Ovary (tissue), 9 donors: ENCODE data around the gene KRT31. TPM values are rescaled to one million over a fixed set of nuclear protein-coding genes. Genes with fewer than 3 reads are reported as not detected.
"Not testable (repeated sequence)": the region's sequence is repeated elsewhere in the genome, so short reads cannot be mapped to it uniquely, and the experiment has no call there.

Source experiments
- DNase-seq, 5 donors: peaks; one replicate each; pipeline ENCODE4 v3.0.0-alpha.2; 2019 to 2020
- H3K27ac ChIP-seq, 2 donors: fragments of 200-600 bp; one replicate each; pipeline versions ENCODE4 v1.5.1 to v1.8.0; 2019 to 2022
- H3K27me3 ChIP-seq: fragments of 200-600 bp; one replicate; pipeline ENCODE4 v1.8.0; 2022
- H3K36me3 ChIP-seq: fragments of 200-600 bp; sonication (generic); one replicate; pipeline ENCODE4 v1.5.1; 2019
- H3K4me1 ChIP-seq: one replicate; pipeline ENCODE4 v1.8.1; 2013; ENCODE audit warnings: mild to moderate bottlenecking, moderate library complexity; ENCODE audit not compliant: insufficient read depth
- H3K4me3 ChIP-seq: fragments of 200-600 bp; sonication (generic); one replicate; pipeline ENCODE4 v1.5.1; 2017
- H3K9me3 ChIP-seq, 2 donors: fragments of 200-600 bp in 1 of 2; sonication (generic) in 1 of 2; one replicate each; pipeline versions ENCODE4 v1.5.1 to v1.8.1; 2013 to 2019; ENCODE audit warnings: mild to moderate bottlenecking in 1 of 2, moderate library complexity in 1 of 2
- CTCF ChIP-seq, 3 donors: fragments of 450-650 bp in 2 of 3; fragments of 200-600 bp in 1 of 3; IDR thresholded peaks; one replicate each; pipeline versions ENCODE4 v1.5.1 to v1.8.0; 2016 to 2022; ENCODE audit warnings: antibody characterized with exemption in 3 of 3, mild to moderate bottlenecking in 1 of 3
- EP300 ChIP-seq: sonication (generic); formaldehyde crosslinking; IDR thresholded peaks from one replicate; pipeline ENCODE4 v1.6.1; 2017; ENCODE audit warnings: antibody characterized with exemption
- POLR2A ChIP-seq: fragments of 450-650 bp; IDR thresholded peaks from one replicate; pipeline ENCODE4 v1.6.1; 2017; ENCODE audit warnings: antibody characterized with exemption, mild to moderate bottlenecking, moderate library complexity
- WGBS, 3 donors: extraction: QIAGEN DNeasy Blood & Tissue Kit in 1 of 3; methylation state at CpG; one replicate each; pipeline versions ENCODE4 v1.1.5 to v1.1.7; 2013 to 2017; 5-methylcytosine and 5-hydroxymethylcytosine counted together
- intact Hi-C, 4 donors: fragments of 100-400 bp; cut with DNase I; formaldehyde crosslinking; loops; one replicate each; pipeline versions ENCODE4 v1.11.0 to v1.15.1; 2022 to 2023
- polyA plus RNA-seq, 2 donors: library from polyadenylated mRNA; stranded (reverse); fragments of 200-250 nt in 1 of 2; fragments of 350-450 nt in 1 of 2; fragmentation: Illumina TruSeq in 1 of 2; extraction: RNeasy Lipid Tissue Mini Kit (QIAGEN cat#74804) in 1 of 2; gene quantifications; one replicate each; pipeline ENCODE4 v1.2.3, GENCODE V29; 2013 to 2014
- total RNA-seq, 7 donors: library from RNA; depleted of rRNA in 2 of 7; stranded (reverse); fragments of >200 nt in 2 of 7; fragmentation: NEBNext Ultra II Directional in 3 of 7; extraction: Animal tissue kit (Norgen Biotek cat#: 25700) in 3 of 7; gene quantifications; one replicate each; pipeline versions ENCODE4 v1.1.0 to v1.2.4, GENCODE V29; 2016 to 2023
- donor health status: DM: no; HTN: no; CAD: no; lungs with moderate emphysema.
- donor health status: DM: no; HTN: no; CAD: no.
- donor health status: Bipolar disorder and iron deficiency.
- donor health status: DM: yes; HTN: yes; CAD: no.
- donor health status: DM: no; HTN: no; CAD: no.
- donor health status: DM: yes; HTN: yes; CAD: no.

The KRT31 gene
- total and polyA plus RNA-seq, 9 donors: not detected

GRCh38 chr17:41428591-41429291, 31.3 kb upstream of the KRT31 start:
- WGBS, 3 donors: 73 to 74% (median 74%) methylated on average over 4 of the region's 4 CpGs
- no peaks in the 10 kb centered on the region for H3K4me1 ChIP-seq
- H3K27me3 ChIP-seq: no peaks in the 10 kb centered on the region
- intact Hi-C loops: no loop called here
- no peaks in the 10 kb centered on the region for H3K36me3 ChIP-seq
- no peaks in the 10 kb centered on the region for H3K9me3 ChIP-seq
- DNase-seq: no peak
- no peak for TF ChIP-seq POLR2A
- TF ChIP-seq EP300: no peak
- no peak for TF ChIP-seq CTCF (IDR thresholded peaks at IDR 0.05)
- H3K27ac ChIP-seq: no peak overlapping the region
- no peak overlapping the region for H3K4me3 ChIP-seq

- no peaks in the 10 kb centered on the region for H3K27me3 ChIP-seq
- H3K36me3 ChIP-seq: no peaks in the 10 kb centered on the region
- H3K9me3 ChIP-seq: no peaks in the 10 kb centered on the region
- no peak within 1 kb of the TSS for H3K27ac ChIP-seq
- 92 to 96% (median 94%) methylated on average over 13 of the region's 13 CpGs for WGBS, 3 donors
- H3K4me1 ChIP-seq: peaks cover 6% of the 10 kb centered on the region
- H3K4me3 ChIP-seq: no peak within 1 kb of the TSS
- intact Hi-C loops: no loop called here
- no peak for DNase-seq
- TF ChIP-seq EP300 (no peak), CTCF (IDR thresholded peaks at IDR 0.05) (no peak), POLR2A (no peak)
Observed at GRCh38 chr17:41424111-41424635, 26.8 kb upstream of the KRT31 start, which contains the start of gene KRT37. TSS of gene KRT37 (minus strand) at chr17:41424585. CDS start at chr17:41424523, 62 bp downstream.

GRCh38 chr17:41422586-41422985, 25.2 kb upstream of the KRT31 start:
- intact Hi-C loops: not testable (repeated sequence)

GRCh38 chr17:41421617-41422016, 24.2 kb upstream of the KRT31 start:
- Histone ChIP-seq H3K4me3 (no peak overlapping the region), H3K4me1 (peaks cover 20% of the 10 kb centered on the region), H3K9me3 (no peaks in the 10 kb centered on the region), H3K36me3 (no peaks in the 10 kb centered on the region), H3K27me3 (no peaks in the 10 kb centered on the region), H3K27ac (no peak overlapping the region)
- no peak for TF ChIP-seq CTCF (IDR thresholded peaks at IDR 0.05)
- WGBS, 3 donors: 89 to 98% (median 94%) methylated on average over 4 of the region's 4 CpGs
- intact Hi-C loops: no loop called here
- no peak for DNase-seq

More at GRCh38 chr17:41422586-41422985, 25.2 kb upstream of the KRT31 start:
- 94 to 98% (median 96%) methylated on average over 11 of the region's 11 CpGs for WGBS, 3 donors
- not testable (repeated sequence) for H3K27me3 ChIP-seq, H3K36me3 ChIP-seq, H3K9me3 ChIP-seq, H3K27ac ChIP-seq, H3K4me3 ChIP-seq, DNase-seq
- peaks cover 11% of the 10 kb centered on the region for H3K4me1 ChIP-seq

- no peak for DNase-seq
- no peak for TF ChIP-seq EP300
- TF ChIP-seq POLR2A: no peak
- no peak for TF ChIP-seq CTCF (IDR thresholded peaks at IDR 0.05)
- Histone ChIP-seq H3K27ac (no peak overlapping the region), H3K36me3 (no peaks in the 10 kb centered on the region), H3K4me1 (peaks cover 23% of the 10 kb centered on the region), H3K27me3 (no peaks in the 10 kb centered on the region), H3K9me3 (no peaks in the 10 kb centered on the region), H3K4me3 (no peak overlapping the region)
- 63 to 95% (median 92%) methylated on average over 9 of the region's 9 CpGs for WGBS, 3 donors
- intact Hi-C loops: no loop called here
Observed at GRCh38 chr17:41421116-41421515, 23.7 kb upstream of the KRT31 start.
